Activated T-helper 17 cell treated with anti-CD3 and anti-CD28 coated beads, Interleukin-2, amount 50 U/mL, for 72 hours (primary cell): ENCODE results near the gene TTC9B. TPM values are rescaled to one million over a fixed set of nuclear protein-coding genes. Genes with fewer than 3 reads are reported as not detected.
A peak's percentile ranks its signal among the peaks of the same experiment; 100 is the strongest.

Experiments used
- ATAC-seq: fragments of 150-1000 bp; cut with Tn5 transposase; replicated peaks from 2 replicates; pipeline ENCODE4 v1.10.0; 2021; ENCODE audit warnings: mild to moderate bottlenecking, moderate library complexity
- H3K27ac Mint-ChIP-seq: one replicate; pipeline ENCODE4 v1.8.0; 2022; ENCODE audit warnings: mixed read lengths
- H3K27me3 Mint-ChIP-seq: one replicate; pipeline ENCODE4 v1.8.0; 2022; ENCODE audit warnings: mixed read lengths
- H3K36me3 Mint-ChIP-seq: one replicate; pipeline ENCODE4 v1.8.0; 2022; ENCODE audit warnings: low read depth, mild to moderate bottlenecking, mixed read lengths
- H3K4me1 Mint-ChIP-seq: one replicate; pipeline ENCODE4 v1.8.0; 2022; ENCODE audit warnings: mixed read lengths
- H3K4me3 Mint-ChIP-seq: one replicate; pipeline ENCODE4 v1.8.0; 2022; ENCODE audit warnings: mild to moderate bottlenecking, mixed read lengths
- H3K9me3 Mint-ChIP-seq: one replicate; pipeline ENCODE4 v1.8.0; 2022; ENCODE audit warnings: mixed read lengths
- total RNA-seq, 2 donors: library from RNA; stranded (reverse); gene quantifications; one replicate each; pipeline ENCODE4 v1.2.3, GENCODE V29; 2022

The TTC9B gene
- total RNA-seq, 2 donors from 2014 or later = 1.1 TPM; not detected in 1

DNA sequence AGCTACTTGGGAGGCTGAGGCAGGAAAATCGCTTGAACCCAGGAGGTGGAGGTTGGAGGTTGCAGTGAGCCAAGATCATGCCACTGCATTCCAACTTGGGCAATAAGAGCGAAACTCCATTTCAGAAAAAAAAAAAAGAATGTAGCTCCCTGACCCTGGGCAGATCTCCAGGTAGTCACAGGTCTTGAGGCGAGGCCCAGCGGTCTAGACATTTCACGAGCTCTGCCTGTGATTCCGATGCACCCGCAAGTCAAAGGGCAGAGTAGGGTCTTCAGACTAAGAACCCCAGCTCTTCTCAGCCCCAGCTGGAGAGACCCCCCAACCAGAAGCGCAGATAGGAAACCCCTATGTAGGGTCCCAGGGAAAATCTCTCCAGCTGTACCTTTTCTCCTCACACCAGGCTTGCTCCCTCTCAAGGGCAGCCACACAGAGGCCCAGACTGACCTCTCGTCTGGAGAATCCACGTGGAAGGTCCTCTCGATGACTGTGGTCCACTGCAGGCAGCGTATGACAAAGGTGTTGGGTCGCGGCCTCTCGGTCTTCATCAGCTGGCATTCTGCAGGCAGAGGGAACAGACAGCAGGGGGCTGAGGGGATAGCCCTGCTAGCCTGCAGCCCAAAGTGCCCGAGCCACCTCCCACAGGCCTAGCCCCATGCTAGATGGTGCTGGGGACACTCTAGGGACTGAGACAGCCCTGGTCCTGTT, 36.7 kb upstream of the TTC9B start:
- Mint-ChIP-seq H3K9me3 (no peaks in the 10 kb centered on the region), H3K27me3 (no peaks in the 10 kb centered on the region), H3K36me3 (peaks cover 68% of the 10 kb centered on the region), H3K4me1 (peaks cover 12% of the 10 kb centered on the region), H3K4me3 (no peak overlapping the region), H3K27ac (no peak overlapping the region)
- ATAC-seq = no peak

DNA sequence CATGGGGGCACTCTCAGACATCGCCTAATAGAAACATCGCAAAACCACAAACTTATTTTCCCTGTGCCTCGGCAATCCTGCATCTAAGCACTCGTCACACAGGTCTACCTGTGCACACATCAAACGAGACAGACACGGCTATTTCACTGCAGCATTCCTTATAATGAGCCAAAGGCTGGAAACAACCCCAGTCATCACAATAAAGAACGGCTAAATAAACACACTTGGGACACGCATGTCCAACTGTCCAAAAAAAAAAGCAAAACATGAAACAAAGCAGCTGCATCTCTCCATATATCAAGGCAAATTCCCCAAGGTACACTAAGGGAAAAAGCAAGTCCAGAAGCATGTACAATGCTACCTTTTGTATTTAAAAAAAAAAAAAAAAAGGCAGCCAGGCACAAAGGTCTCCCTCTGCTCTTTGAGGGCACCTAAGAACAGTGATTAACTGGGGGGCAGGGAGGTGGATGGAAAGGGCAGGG, 35.5 kb upstream of the TTC9B start:
- Mint-ChIP-seq H3K36me3 (peaks cover 73% of the 10 kb centered on the region), H3K4me1 (peaks cover 16% of the 10 kb centered on the region), H3K9me3 (no peaks in the 10 kb centered on the region), H3K27me3 (no peaks in the 10 kb centered on the region), H3K27ac (no peak overlapping the region), H3K4me3 (no peak overlapping the region)
- ATAC-seq = no peak

DNA sequence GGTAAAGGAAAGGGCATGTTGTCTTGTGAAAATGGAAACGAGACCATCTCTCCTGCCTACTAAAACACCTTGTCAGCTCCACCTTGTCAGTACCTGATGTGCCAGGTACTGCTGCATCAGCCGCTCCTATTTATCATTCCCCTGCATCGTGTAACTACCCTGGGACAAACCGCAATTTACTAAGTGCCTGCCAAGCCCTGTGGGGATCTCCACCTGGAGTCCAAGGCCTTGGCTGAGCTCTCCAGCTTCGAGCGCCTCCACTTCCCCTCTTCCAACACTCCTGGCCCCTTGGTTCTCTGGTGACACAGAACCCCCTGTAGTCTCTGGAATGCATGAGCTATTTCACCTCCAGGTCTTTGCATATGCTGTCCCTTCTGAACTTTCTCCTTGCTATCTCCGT, 34.2 kb upstream of the TTC9B start:
- no peaks in the 10 kb centered on the region for H3K27me3 Mint-ChIP-seq
- no peak for ATAC-seq
- H3K36me3 Mint-ChIP-seq = peaks cover 79% of the 10 kb centered on the region
- no peak overlapping the region for H3K27ac Mint-ChIP-seq
- no peaks in the 10 kb centered on the region for H3K9me3 Mint-ChIP-seq
- peaks cover 12% of the 10 kb centered on the region for H3K4me1 Mint-ChIP-seq
- H3K4me3 Mint-ChIP-seq = no peak overlapping the region

DNA sequence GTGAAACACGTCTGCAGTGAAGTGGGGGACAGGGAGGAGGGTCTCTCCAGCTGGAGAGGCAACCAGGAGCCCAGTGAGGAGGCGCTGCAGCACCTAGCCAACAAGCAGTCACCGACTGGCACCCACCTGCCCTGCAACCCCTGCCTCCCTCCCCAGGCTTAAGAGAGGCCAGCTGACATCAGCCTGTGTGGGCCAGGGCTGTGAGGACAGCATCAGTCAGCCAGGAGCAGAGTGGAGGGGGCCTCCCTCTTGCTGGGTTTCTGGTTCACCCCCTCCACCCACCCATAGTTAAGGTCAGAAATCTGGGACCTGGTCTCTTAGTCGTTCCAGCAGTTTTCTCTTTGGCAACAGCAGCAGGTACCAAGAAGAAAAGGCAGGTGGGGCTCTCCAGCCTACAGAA, 33.8 kb upstream of the TTC9B start:
- Mint-ChIP-seq H3K4me3 (no peak overlapping the region), H3K4me1 (peaks cover 11% of the 10 kb centered on the region), H3K36me3 (peaks cover 78% of the 10 kb centered on the region), H3K9me3 (no peaks in the 10 kb centered on the region), H3K27me3 (no peaks in the 10 kb centered on the region), H3K27ac (no peak overlapping the region)
- ATAC-seq = no peak

DNA sequence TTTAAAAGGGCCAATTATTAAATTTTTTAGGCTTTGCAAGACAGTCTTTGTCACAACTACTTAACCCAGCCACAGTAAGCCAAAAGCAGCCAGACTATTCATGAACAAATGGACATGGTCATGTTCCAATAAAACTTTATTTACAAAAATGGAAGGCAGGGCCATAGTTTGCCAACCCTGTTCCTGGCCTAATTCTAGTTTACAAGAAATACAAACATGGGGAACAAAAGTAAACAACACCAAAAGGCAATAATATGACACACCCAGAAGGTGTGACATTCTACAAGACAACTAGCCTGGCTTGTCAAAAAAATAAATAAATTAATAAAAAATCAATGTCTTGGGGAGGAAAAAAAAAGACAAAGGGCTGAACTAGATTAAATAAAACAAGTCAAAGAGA, 33.1 kb upstream of the TTC9B start:
- H3K9me3 Mint-ChIP-seq = no peaks in the 10 kb centered on the region
- no peak overlapping the region for H3K4me3 Mint-ChIP-seq
- peaks cover 11% of the 10 kb centered on the region for H3K4me1 Mint-ChIP-seq
- peaks cover 76% of the 10 kb centered on the region for H3K36me3 Mint-ChIP-seq
- no peak overlapping the region for H3K27ac Mint-ChIP-seq
- no peak for ATAC-seq
- no peaks in the 10 kb centered on the region for H3K27me3 Mint-ChIP-seq

DNA sequence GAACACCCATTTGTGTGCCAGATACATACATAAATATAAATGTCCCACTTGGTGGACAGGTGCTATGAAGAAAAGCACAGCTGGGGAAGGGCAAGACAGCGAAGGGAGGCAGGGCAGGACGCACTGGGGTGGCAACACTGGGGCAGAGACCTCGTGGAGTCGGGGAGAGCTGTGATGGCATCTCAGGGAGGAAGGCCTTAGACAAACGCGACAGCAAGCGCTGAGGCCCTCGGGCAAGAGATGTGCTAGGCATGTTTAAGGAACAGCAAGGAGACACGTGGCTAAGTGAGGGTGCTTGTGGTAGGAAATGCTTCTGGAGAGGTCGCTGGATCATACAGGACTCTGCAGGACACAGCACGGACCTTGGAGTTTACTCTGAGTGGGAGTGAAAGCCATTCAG, 31.6 kb upstream of the TTC9B start:
- H3K4me1 Mint-ChIP-seq = peaks cover 4% of the 10 kb centered on the region
- H3K36me3 Mint-ChIP-seq = peaks cover 61% of the 10 kb centered on the region
- no peaks in the 10 kb centered on the region for H3K9me3 Mint-ChIP-seq
- no peak overlapping the region for H3K4me3 Mint-ChIP-seq
- no peaks in the 10 kb centered on the region for H3K27me3 Mint-ChIP-seq
- no peak for ATAC-seq
- no peak overlapping the region for H3K27ac Mint-ChIP-seq

DNA sequence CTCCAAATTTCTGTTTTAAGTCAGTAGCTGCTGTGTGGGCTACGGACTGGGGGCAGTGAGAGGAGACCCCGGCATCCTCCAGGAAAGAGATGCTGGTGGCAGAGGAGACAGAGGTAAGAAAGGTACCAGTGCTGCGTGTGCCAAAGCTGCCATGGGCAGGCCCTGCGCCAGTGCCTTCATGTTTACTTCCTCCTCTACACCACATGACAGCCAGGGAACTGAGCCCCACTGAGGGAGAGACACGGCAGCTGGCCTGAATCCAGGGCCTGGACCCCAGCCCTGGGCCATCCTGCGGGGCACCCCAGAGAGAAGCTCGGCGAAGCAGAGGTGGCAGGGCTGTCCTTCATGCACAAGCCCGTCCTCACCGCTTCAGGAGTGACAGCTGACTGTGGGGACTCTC, 31.0 kb upstream of the TTC9B start:
- ATAC-seq = no peak
- no peaks in the 10 kb centered on the region for H3K27me3 Mint-ChIP-seq
- H3K9me3 Mint-ChIP-seq = no peaks in the 10 kb centered on the region
- H3K4me1 Mint-ChIP-seq = peaks cover 4% of the 10 kb centered on the region
- peaks cover 60% of the 10 kb centered on the region for H3K36me3 Mint-ChIP-seq
- H3K27ac Mint-ChIP-seq = no peak overlapping the region
- no peak overlapping the region for H3K4me3 Mint-ChIP-seq

DNA sequence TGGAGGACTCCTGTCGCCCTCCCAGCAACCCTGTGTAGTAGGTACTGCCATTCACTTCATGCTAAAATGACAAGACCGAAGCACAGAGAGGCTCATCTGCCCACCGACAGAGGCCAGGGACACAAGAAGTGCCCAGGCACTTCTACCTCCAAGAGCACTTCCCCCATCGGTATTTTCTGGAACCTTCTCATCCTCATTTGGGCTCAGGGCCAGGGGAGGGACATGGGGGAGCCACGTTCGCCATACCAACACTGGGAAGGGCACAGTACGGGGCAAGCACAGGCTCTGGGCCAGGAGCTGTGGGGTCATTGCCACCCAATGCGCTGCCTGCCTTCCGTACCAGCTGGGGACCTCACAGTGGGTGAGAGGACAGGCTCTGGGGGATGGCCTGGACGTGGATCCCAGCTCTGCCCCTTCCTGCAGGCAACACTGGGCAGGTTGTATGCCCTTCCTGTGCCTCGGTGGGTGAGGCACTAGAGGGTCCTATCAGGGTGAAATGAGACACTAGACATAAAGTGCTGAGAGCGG, 29.6 kb upstream of the TTC9B start:
- no peak overlapping the region for H3K4me3 Mint-ChIP-seq
- no peak for ATAC-seq
- H3K9me3 Mint-ChIP-seq = no peaks in the 10 kb centered on the region
- peaks cover 55% of the 10 kb centered on the region for H3K36me3 Mint-ChIP-seq
- H3K27ac Mint-ChIP-seq = no peak overlapping the region
- no peaks in the 10 kb centered on the region for H3K27me3 Mint-ChIP-seq
- peaks cover 4% of the 10 kb centered on the region for H3K4me1 Mint-ChIP-seq

DNA sequence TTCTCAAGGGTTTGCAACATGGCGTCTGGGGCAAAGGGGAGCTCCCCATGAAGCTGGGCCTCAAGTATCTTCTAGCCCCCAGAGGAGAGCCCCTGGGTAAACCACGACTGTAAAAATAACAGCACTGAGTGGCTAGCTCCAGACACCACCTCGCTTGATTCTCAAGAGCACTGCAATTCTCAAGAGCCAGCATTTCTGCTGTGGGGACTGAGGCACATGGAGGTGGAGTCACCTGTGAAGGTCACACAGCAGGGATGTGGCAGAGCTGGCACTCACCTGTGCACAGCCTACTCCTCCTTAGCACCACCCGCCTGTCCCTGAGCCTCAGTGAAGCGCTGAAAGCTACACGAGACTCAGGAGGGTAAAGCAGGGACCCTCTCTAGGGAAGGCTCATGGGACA, 29.0 kb upstream of the TTC9B start:
- no peaks in the 10 kb centered on the region for H3K27me3 Mint-ChIP-seq
- ATAC-seq = no peak
- H3K4me1 Mint-ChIP-seq = peaks cover 4% of the 10 kb centered on the region
- no peak overlapping the region for H3K27ac Mint-ChIP-seq
- no peak overlapping the region for H3K4me3 Mint-ChIP-seq
- H3K36me3 Mint-ChIP-seq = peaks cover 55% of the 10 kb centered on the region
- H3K9me3 Mint-ChIP-seq = no peaks in the 10 kb centered on the region

DNA sequence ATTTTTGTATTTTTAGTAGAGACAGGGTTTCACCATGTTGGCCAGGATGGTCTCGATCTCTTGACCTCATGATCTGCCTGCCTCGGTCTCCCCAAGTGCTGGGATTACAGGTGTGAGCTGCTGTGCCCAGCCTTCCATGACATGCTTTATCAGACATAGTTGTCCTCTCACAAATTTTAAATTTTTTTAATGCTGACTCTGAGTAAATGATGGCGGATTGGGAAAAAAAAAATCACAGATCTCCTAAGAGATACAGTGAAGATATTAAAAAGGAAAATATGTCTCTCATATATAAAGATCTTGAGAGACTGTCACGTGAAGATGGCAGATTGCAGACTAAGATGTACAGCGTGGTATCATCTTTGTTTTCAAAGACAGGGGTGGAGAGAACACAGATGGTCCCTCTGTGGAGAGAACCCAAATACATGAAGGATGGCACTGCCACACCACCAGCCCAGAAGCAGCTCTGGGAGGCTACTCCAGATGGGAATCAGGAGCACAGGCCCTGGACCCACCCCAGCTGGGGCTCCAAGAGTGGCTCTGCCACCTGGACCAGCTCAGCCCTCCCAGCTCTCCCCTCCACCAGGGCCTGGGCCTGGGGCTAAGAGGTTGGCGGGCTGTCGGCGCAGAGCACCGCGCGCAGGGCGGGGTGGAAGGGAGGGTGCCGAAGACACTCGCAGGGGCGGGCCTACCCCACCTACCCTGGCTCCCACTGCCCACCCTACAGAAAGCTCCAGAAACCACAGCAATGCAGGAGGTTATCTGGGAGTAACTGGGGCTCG, 28.3 kb upstream of the TTC9B start:
- peaks cover 55% of the 10 kb centered on the region for H3K36me3 Mint-ChIP-seq
- no peak overlapping the region for H3K4me3 Mint-ChIP-seq

DNA sequence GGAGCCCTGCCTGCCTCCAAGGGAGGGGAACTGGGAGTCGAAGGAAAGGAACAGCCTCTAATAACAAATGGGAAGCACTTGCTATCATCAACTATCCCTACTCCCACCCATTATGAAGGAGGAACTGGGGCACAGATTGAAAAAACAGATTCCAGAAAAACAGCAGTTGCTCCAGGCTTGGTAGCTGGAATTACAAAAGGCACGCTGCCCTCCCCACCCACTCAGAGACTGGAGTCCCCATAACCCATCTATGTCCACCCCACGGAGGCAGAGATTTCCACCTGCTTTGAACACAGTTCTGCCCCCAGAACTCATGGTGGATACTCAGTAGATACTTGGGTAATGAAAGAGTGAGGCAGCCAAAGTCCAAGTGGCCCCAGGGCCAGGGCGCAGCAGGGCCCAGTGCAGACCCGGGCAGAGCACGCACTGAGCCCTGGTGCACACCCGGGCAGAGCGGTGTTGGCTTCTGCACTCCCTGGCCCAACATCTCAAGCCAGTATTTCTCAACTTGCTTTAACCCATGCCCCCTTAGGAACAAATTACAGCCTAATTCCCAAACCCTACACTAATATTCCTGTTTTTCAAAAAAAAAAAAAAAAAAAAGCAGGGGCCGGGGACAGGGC, 27.4 kb upstream of the TTC9B start:
- Mint-ChIP-seq H3K27ac (no peak overlapping the region), H3K36me3 (peaks cover 56% of the 10 kb centered on the region), H3K9me3 (no peaks in the 10 kb centered on the region), H3K4me3 (no peak overlapping the region), H3K27me3 (no peaks in the 10 kb centered on the region), H3K4me1 (peaks cover 4% of the 10 kb centered on the region)
- no peak for ATAC-seq

More for the DNA sequence above, 28.3 kb upstream of the TTC9B start:
- Mint-ChIP-seq H3K27ac (peak overlapping the region; percentile 31), H3K9me3 (no peaks in the 10 kb centered on the region), H3K27me3 (no peaks in the 10 kb centered on the region), H3K4me1 (peaks cover 4% of the 10 kb centered on the region)
- no peak for ATAC-seq

DNA sequence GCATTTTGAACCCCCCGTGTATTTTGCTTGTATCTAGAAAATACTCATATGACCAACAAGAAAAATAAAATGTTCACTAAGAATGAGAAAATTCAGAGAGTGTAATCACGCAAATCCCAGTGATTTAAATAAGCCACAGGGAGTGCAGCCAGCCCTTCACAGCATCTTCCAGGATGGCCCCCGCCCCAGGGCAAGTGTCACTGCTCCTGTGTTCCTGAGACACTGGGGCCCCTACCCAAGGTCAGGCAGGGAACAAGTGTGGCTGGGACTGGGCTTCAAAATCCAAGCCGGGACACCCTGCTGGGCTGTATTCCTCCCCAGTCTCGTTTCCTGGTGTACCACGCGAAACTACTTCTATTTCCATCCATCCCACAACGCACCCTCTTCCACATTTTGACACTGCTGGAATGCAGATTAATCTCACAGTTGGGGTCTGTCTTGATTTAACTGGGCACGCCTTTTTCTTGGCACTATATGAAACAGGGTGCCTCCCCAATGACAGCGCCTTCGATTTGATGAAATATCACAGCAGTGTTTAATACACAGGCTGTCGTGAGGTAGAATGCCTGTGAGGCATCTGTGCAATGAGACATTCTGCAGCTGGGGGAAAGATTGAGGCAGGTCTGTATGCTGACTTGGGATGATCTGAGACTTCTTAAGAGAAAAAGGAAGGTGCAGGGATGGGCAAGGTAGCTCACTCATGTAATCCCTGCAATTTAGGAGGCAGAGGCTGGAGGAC, 26.6 kb upstream of the TTC9B start:
- H3K9me3 Mint-ChIP-seq = no peaks in the 10 kb centered on the region

DNA sequence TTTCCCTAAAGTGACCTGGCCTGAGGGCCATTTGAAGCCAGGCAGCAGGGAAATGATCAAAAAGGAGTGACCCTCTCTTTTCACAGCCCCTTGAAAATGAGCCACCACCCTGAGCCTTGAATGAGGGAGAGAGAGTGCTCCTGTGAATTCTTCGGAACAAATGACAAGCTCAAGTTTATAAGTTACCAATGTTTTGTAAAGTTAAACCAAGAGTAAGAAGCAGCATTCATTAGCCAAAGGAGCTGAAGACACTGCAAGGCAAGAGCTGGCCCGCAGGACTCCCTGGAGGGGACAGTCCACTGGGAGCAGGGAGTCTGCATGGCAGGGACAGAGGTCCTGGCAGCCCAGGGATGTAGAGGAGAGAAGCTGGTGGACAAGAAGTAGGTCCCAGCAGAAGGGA, 25.0 kb upstream of the TTC9B start:
- no peak overlapping the region for H3K27ac Mint-ChIP-seq
- H3K36me3 Mint-ChIP-seq = peaks cover 64% of the 10 kb centered on the region
- H3K27me3 Mint-ChIP-seq = no peaks in the 10 kb centered on the region
- H3K4me1 Mint-ChIP-seq = no peaks in the 10 kb centered on the region
- ATAC-seq = no peak
- H3K9me3 Mint-ChIP-seq = no peaks in the 10 kb centered on the region
- no peak overlapping the region for H3K4me3 Mint-ChIP-seq

More for the DNA sequence above, 26.6 kb upstream of the TTC9B start:
- no peaks in the 10 kb centered on the region for H3K27me3 Mint-ChIP-seq
- no peak overlapping the region for H3K27ac Mint-ChIP-seq
- ATAC-seq = no peak
- H3K4me1 Mint-ChIP-seq = peaks cover 2% of the 10 kb centered on the region
- H3K4me3 Mint-ChIP-seq = no peak overlapping the region
- H3K36me3 Mint-ChIP-seq = peaks cover 56% of the 10 kb centered on the region

DNA sequence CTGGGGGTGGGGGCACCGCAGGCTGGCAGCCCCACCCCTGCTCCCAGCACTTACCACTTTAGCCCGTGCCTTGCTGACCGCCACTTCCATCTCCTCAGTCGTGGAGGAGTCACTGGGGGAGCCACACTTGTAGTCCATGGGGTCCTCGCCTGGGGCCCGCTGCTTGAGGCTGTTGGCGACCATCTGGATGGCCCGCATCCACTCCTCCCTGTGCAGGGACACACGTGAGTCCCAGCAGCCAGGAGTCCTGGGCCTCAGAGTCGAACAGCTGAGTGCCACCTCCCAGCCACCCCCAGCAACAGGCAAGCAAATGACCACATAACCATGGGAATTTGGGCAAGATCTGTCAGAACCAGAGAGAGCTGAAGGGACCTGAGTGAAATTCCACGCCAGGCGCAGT, 24.3 kb upstream of the TTC9B start:
- Mint-ChIP-seq H3K36me3 (peaks cover 65% of the 10 kb centered on the region), H3K27ac (no peak overlapping the region), H3K9me3 (no peaks in the 10 kb centered on the region), H3K4me1 (no peaks in the 10 kb centered on the region), H3K27me3 (no peaks in the 10 kb centered on the region), H3K4me3 (no peak overlapping the region)
- no peak for ATAC-seq
